ENCODE data around the gene ADCY5. TPM values are rescaled to one million over a fixed set of nuclear protein-coding genes. Genes with fewer than 3 reads are reported as not detected.

The ADCY5 gene
- total RNA-seq, 4 donors from 2014 or later, result 13.3 to 27.4 (median 21.7) TPM

GRCh38 chr3:123481722-123482457 lies 33.0 kb upstream of the ADCY5 start:
- TF ChIP-seq CTCF (IDR thresholded peaks at IDR 0.05) (no peak), POLR2A (IDR thresholded peaks at IDR 0.05) (no peak), EP300 (IDR thresholded peaks at IDR 0.05) (no peak)
- 82% methylated on average over 12 of the region's 12 CpGs for WGBS, 2 donors
- Histone ChIP-seq H3K27me3 (no peaks in the 10 kb centered on the region), H3K4me3 (no peak overlapping the region), H3K27ac (no peak overlapping the region), H3K36me3 (no peaks in the 10 kb centered on the region), H3K9me3 (no peaks in the 10 kb centered on the region), H3K4me1 (no peaks in the 10 kb centered on the region)
- no peak for DNase-seq (ENCODE audit: low spot score in 2 of 2)

- no peak for TF ChIP-seq CTCF (IDR thresholded peaks at IDR 0.05)
- no peak for TF ChIP-seq EP300 (IDR thresholded peaks at IDR 0.05)
- no peak for TF ChIP-seq POLR2A (IDR thresholded peaks at IDR 0.05)
- no peaks in the 10 kb centered on the region for H3K9me3 ChIP-seq
- WGBS, 2 donors, result 85 to 89% methylated on average over 7 of the region's 7 CpGs
- no peaks in the 10 kb centered on the region for H3K4me1 ChIP-seq
- H3K27ac ChIP-seq, result no peak overlapping the region
- H3K4me3 ChIP-seq, result no peak overlapping the region
- H3K27me3 ChIP-seq, result no peaks in the 10 kb centered on the region
- no peaks in the 10 kb centered on the region for H3K36me3 ChIP-seq
- no peak for DNase-seq (ENCODE audit: low spot score in 2 of 2)
These were observed 32.2 kb upstream of the ADCY5 start for GRCh38 chr3:123481071-123481470.

DNA sequence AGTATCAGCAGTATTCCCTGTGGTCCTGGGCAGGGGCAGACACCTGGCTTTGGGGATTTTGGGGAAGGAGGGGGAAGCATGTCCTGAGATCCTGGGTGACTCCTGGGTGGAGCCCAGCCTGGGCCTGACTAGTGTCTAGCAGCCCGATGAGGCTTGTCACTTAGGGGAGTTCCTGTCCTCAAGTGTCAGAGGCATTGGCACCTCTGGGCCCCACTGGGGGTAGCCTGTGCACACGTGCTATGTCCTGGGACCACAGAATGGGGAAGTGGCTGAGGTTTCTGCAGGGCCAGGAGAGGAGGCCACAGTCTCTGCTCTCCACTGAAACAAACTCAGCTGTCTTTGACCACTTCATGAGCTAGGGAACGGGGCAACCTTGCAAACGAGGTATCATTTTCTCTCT lies 31.5 kb upstream of the ADCY5 start:
- no peak overlapping the region for H3K4me3 ChIP-seq
- H3K27ac ChIP-seq, result no peak overlapping the region
- H3K4me1 ChIP-seq, result no peaks in the 10 kb centered on the region
- H3K9me3 ChIP-seq, result no peaks in the 10 kb centered on the region
- no peak for DNase-seq (ENCODE audit: low spot score in 2 of 2)
- WGBS, 2 donors, result 58 to 75% methylated on average over 4 of the region's 4 CpGs
- H3K27me3 ChIP-seq, result no peaks in the 10 kb centered on the region
- TF ChIP-seq CTCF (IDR thresholded peaks at IDR 0.05), result no peak
- TF ChIP-seq POLR2A (IDR thresholded peaks at IDR 0.05), result no peak
- TF ChIP-seq EP300 (IDR thresholded peaks at IDR 0.05), result no peak
- H3K36me3 ChIP-seq, result no peaks in the 10 kb centered on the region

DNA sequence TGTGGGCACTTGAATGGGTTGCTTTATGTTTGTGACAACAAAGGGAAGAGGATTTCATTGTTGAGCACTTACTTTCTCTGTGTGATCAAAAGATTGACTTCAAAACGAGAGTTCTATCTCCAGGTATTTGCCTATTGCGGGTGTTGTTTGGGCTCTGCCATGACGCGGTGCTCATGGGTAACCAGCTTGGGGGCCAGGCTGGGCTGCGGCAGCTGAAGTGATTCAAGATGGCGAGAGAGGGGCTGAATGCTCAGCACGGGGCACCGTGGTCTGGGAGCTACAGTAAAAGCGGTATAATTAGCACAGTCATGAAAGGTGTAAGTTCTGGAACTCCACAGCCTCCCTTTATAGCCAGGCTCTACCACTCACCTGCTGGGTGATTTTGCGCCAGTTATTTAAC lies 31.0 kb upstream of the ADCY5 start:
- Histone ChIP-seq H3K27me3 (no peaks in the 10 kb centered on the region), H3K9me3 (no peaks in the 10 kb centered on the region), H3K4me3 (no peak overlapping the region), H3K27ac (no peak overlapping the region), H3K36me3 (no peaks in the 10 kb centered on the region), H3K4me1 (no peaks in the 10 kb centered on the region)
- WGBS, 2 donors, result 90% methylated on average over 10 of the region's 10 CpGs
- no peak for TF ChIP-seq POLR2A (IDR thresholded peaks at IDR 0.05)
- TF ChIP-seq CTCF (IDR thresholded peaks at IDR 0.05), result no peak
- no peak for TF ChIP-seq EP300 (IDR thresholded peaks at IDR 0.05)
- no peak for DNase-seq (ENCODE audit: low spot score in 2 of 2)

GRCh38 chr3:123478314-123478713 lies 29.4 kb upstream of the ADCY5 start:
- DNase-seq (ENCODE audit: low spot score in 2 of 2), result no peak
- no peak for TF ChIP-seq EP300 (IDR thresholded peaks at IDR 0.05)
- no peak for TF ChIP-seq CTCF (IDR thresholded peaks at IDR 0.05)
- TF ChIP-seq POLR2A (IDR thresholded peaks at IDR 0.05), result no peak
- Histone ChIP-seq H3K4me1 (no peaks in the 10 kb centered on the region), H3K27ac (no peak overlapping the region), H3K4me3 (no peak overlapping the region), H3K27me3 (no peaks in the 10 kb centered on the region), H3K9me3 (no peaks in the 10 kb centered on the region), H3K36me3 (no peaks in the 10 kb centered on the region)
- WGBS, 2 donors, result 25 to 31% methylated on average over 2 of the region's 2 CpGs
